Measurements from ENCODE around the gene PGP.

- TF ChIP-seq EZH2 (IDR thresholded peaks at IDR 0.05; ENCODE audit: borderline replicate concordance, low read length) (no peak), CTCF (IDR thresholded peaks at IDR 0.05; ENCODE audit: low read length) (no peak)
These were observed 51.3 kb downstream of the PGP start for GRCh38 chr16:2163211-2163881.
